HUES48 (cell line): ENCODE data around the gene NPTXR.
A peak's percentile ranks its signal among the peaks of the same experiment; 100 is the strongest.
"Not testable (repeated sequence)": the region's sequence is repeated elsewhere in the genome, so short reads cannot be mapped to it uniquely, and the experiment has no call there.

Experiments
- H3K27ac ChIP-seq: one replicate; pipeline ENCODE4 v1.7.0; 2013; ENCODE audit warnings: low read depth, low read length, inconsistent platforms
- H3K27me3 ChIP-seq: 2 replicates; pipeline ENCODE4 v1.6.1; 2013; ENCODE audit warnings: mild to moderate bottlenecking, low read length; ENCODE audit not compliant: control insufficient read depth, insufficient read depth
- H3K36me3 ChIP-seq: 2 replicates; pipeline ENCODE4 v1.6.1; 2013; ENCODE audit warnings: low read length; ENCODE audit not compliant: control insufficient read depth, insufficient read depth
- H3K4me1 ChIP-seq: 2 replicates; pipeline ENCODE4 v1.6.1; 2013; ENCODE audit warnings: mild to moderate bottlenecking, low read length; ENCODE audit not compliant: control insufficient read depth, insufficient read depth
- H3K4me3 ChIP-seq: 2 replicates; pipeline ENCODE4 v1.5.1; 2013; ENCODE audit warnings: mild to moderate bottlenecking, low read depth, low read length
- H3K9ac ChIP-seq: 2 replicates; pipeline ENCODE4 v1.6.1; 2013; ENCODE audit warnings: mild to moderate bottlenecking, low read depth, low read length, moderate library complexity
- H3K9me3 ChIP-seq: 2 replicates; pipeline ENCODE4 v1.6.1; 2013; ENCODE audit warnings: low read length; ENCODE audit not compliant: control insufficient read depth, insufficient read depth

The NPTXR gene

DNA sequence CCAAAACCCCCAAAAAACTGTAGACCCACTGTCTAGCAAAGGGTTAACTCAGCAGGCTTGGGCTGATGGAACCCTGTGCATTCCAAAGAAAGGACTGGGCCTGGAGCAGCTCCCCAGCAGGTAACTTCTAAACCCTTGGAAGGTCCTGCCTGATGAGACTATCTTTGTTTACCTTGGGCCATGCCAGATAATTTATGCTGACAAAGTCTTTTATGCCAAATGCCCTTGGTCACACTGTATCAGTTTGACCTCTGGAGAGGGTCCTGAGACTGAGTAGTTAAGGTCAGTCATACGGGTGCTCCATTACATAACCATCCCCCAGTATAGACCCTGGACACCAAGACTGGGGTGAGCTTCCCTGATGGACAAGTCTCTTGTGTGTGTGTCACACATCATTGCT lies 28.0 kb downstream of the NPTXR start:
- Histone ChIP-seq H3K27ac (no peak overlapping the region), H3K27me3 (no peaks in the 10 kb centered on the region), H3K9me3 (no peaks in the 10 kb centered on the region), H3K36me3 (no peaks in the 10 kb centered on the region), H3K4me1 (0 out of 2 replicates have a peak, but pooled peaks cover 3% of the 10 kb centered on the region), H3K4me3 (no peak overlapping the region), H3K9ac (no peak overlapping the region)

DNA sequence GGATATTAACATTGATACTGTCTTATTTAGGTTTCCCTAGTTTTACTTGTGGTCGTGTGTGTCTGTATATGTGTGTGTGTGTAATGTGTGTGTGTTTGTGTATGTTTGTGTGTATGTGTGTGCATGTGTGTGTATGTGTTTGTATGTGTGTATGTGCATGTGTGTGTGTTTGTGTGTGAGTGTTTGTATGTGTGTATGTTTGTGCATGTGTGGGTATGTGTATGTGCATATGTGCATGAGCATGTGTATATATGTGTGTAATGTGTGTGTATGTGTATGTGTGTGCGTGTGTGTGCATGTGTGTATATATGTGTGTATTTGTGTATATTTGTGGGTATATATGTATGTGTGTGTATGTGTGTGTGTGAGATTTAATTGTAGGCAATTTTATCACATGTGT lies 32.6 kb downstream of the NPTXR start:
- no peaks in the 10 kb centered on the region for H3K9me3 ChIP-seq
- H3K4me1 ChIP-seq, result 0 out of 2 replicates have a peak, but pooled peaks cover 3% of the 10 kb centered on the region
- H3K9ac ChIP-seq, result no peak overlapping the region
- H3K27ac ChIP-seq, result no peak overlapping the region
- H3K27me3 ChIP-seq, result no peaks in the 10 kb centered on the region
- no peaks in the 10 kb centered on the region for H3K36me3 ChIP-seq
- no peak overlapping the region for H3K4me3 ChIP-seq

- not testable (repeated sequence) for H3K4me1 ChIP-seq, H3K9ac ChIP-seq, H3K27ac ChIP-seq, H3K4me3 ChIP-seq, H3K9me3 ChIP-seq, H3K36me3 ChIP-seq, H3K27me3 ChIP-seq
These were observed 38.7 kb downstream of the NPTXR start for GRCh38 chr22:38805041-38805593.

DNA sequence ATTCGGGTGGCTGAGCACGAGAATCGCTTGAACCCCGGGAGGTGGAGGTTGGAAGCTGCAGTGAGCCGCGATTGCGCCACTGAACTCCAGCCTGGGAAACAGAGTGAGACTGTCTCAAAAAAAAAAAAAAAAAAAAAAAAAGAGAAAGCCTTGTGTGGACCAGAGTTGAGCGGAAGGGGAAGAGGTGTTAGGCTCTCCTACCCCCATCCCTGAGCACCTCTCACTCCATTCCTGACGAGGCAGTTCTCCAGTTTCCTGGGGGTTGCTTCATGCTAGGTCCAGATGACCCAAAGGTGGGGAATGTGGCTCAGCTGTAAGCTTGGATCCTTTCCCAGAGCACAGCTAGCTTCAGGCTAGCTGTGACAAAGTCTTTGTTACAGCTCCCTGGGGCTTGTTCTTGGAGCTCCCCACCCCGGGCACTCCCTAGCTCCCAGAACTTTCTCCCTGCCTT lies 41.1 kb downstream of the NPTXR start:
- H3K9me3 ChIP-seq, result no peaks in the 10 kb centered on the region
- H3K9ac ChIP-seq, result no peak overlapping the region
- peak overlapping the region; percentile 51 for H3K4me3 ChIP-seq
- H3K27ac ChIP-seq, result no peak overlapping the region
- peaks cover 6% of the 10 kb centered on the region; the same call in 1 of the 2 replicates for H3K27me3 ChIP-seq
- H3K36me3 ChIP-seq, result no peaks in the 10 kb centered on the region
- H3K4me1 ChIP-seq, result no peaks in the 10 kb centered on the region

DNA sequence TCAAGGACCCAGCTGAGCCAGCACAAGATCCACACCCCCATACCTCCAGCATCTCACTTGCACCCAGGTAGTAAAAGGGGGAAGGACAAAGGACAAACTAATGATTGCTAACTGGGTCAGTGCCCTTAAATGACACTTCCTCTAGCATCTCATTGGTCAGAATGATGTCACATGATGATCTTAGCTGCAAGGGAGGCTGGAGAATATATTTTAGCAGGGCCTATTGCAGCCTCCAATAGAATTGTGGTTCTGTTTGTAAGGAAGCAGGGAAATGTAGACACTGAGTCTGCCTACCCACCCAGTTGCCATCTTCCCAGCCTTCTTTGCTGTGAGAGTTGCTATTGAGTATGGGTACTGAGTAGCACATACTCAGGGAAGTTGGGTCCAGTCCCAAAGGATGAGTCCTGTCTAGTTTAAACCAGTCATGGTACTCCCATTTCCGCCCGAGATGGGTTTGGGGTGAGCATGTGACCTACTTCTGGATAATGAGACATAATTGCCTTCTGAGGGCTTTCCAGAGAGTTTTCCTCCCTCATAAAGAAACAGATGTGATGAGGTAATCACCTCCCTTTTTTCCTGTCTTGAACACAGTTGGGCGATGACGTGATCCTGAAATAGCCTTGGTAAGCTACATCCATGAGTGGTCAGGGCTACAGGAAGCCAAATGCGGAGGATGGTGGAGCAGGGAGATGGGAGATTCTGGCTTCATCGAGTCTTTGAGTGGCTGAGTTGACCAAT lies 44.4 kb downstream of the NPTXR start:
- H3K4me1 ChIP-seq, result peaks cover 2% of the 10 kb centered on the region; the same call in 1 of the 2 replicates
- no peaks in the 10 kb centered on the region for H3K9me3 ChIP-seq
- H3K9ac ChIP-seq, result no peak overlapping the region
- H3K27me3 ChIP-seq, result peaks cover 6% of the 10 kb centered on the region; the same call in 1 of the 2 replicates
- H3K36me3 ChIP-seq, result no peaks in the 10 kb centered on the region
- no peak overlapping the region for H3K4me3 ChIP-seq
- no peak overlapping the region for H3K27ac ChIP-seq

GRCh38 chr22:38798496-38798895 lies 45.3 kb downstream of the NPTXR start:
- no peak overlapping the region for H3K27ac ChIP-seq
- H3K9ac ChIP-seq, result no peak overlapping the region
- H3K9me3 ChIP-seq, result no peaks in the 10 kb centered on the region
- H3K4me3 ChIP-seq, result no peak overlapping the region
- H3K4me1 ChIP-seq, result peaks cover 5% of the 10 kb centered on the region
- peaks cover 6% of the 10 kb centered on the region; the same call in 1 of the 2 replicates for H3K27me3 ChIP-seq
- H3K36me3 ChIP-seq, result no peaks in the 10 kb centered on the region

GRCh38 chr22:38796262-38796957 lies 47.4 kb downstream of the NPTXR start:
- Histone ChIP-seq H3K36me3 (no peaks in the 10 kb centered on the region), H3K27me3 (no peaks in the 10 kb centered on the region), H3K9ac (no peak overlapping the region), H3K9me3 (no peaks in the 10 kb centered on the region), H3K4me1 (peaks cover 10% of the 10 kb centered on the region), H3K4me3 (no peak overlapping the region), H3K27ac (no peak overlapping the region)

- Histone ChIP-seq H3K9ac (no peak overlapping the region), H3K9me3 (no peaks in the 10 kb centered on the region), H3K4me1 (peaks cover 10% of the 10 kb centered on the region), H3K27ac (no peak overlapping the region), H3K36me3 (no peaks in the 10 kb centered on the region), H3K27me3 (no peaks in the 10 kb centered on the region), H3K4me3 (no peak overlapping the region)
These were observed 48.3 kb downstream of the NPTXR start for GRCh38 chr22:38795569-38795968.

DNA sequence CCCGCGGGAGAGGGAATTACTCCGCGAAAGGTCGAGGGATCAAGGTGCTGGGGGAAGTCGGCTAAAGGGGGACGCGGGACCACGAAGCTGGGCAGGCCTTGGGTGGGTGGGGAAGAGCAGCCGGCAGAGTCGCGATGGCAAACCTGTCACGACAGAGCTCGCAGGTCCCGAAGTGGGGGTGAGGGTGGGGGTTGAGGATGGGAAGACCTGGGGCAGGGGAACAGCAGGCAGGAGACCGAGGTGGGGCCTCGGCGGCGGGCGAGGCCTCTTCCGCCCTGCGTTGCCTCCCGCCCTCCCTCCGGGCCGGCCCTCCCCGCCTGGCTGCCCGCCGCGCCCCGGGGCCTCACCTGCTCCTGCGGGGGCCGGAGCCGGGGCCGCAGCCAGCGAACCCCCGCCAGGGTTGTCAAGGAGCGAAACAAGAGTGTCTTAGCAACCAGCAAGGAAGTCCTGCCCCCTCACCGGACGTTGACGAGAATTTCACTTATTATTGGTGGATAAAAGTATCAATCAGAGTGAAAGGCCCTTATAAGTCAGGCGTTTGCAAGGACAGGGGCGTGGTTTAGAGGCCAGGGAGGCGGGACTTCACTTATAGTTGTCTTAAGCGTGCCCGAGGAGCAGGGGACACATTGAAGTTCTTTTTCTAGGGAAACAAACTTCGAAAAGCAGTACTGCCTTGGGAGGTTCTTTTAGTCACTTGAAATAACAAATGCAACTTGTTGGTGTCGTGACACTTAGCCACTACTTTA lies 49.9 kb downstream of the NPTXR start, which contains the start of gene DNAL4:
DNAL4 (minus strand) TSS at position 423 of the 746 bp plus-strand sequence. CDS start 11,412 bp downstream, outside the sequence.
- no peaks in the 10 kb centered on the region for H3K27me3 ChIP-seq
- no peaks in the 10 kb centered on the region for H3K36me3 ChIP-seq
- no peak within 1 kb of the TSS for H3K27ac ChIP-seq
- H3K9me3 ChIP-seq, result no peaks in the 10 kb centered on the region
- peaks cover 10% of the 10 kb centered on the region for H3K4me1 ChIP-seq
- H3K9ac ChIP-seq, result no peak within 1 kb of the TSS
- H3K4me3 ChIP-seq, result peak within 1 kb of the TSS; percentile 70

GRCh38 chr22:38793317-38793716 lies 50.5 kb downstream of the NPTXR start:
- Histone ChIP-seq H3K27me3 (no peaks in the 10 kb centered on the region), H3K36me3 (no peaks in the 10 kb centered on the region), H3K27ac (no peak overlapping the region), H3K4me3 (peak overlapping the region; percentile 70), H3K9me3 (no peaks in the 10 kb centered on the region), H3K9ac (no peak overlapping the region), H3K4me1 (peaks cover 10% of the 10 kb centered on the region)
